ENCODE data around the gene MSH3.
"Not testable (repeated sequence)": the region's sequence is repeated elsewhere in the genome, so short reads cannot be mapped to it uniquely, and the experiment has no call there.

The MSH3 gene

DNA sequence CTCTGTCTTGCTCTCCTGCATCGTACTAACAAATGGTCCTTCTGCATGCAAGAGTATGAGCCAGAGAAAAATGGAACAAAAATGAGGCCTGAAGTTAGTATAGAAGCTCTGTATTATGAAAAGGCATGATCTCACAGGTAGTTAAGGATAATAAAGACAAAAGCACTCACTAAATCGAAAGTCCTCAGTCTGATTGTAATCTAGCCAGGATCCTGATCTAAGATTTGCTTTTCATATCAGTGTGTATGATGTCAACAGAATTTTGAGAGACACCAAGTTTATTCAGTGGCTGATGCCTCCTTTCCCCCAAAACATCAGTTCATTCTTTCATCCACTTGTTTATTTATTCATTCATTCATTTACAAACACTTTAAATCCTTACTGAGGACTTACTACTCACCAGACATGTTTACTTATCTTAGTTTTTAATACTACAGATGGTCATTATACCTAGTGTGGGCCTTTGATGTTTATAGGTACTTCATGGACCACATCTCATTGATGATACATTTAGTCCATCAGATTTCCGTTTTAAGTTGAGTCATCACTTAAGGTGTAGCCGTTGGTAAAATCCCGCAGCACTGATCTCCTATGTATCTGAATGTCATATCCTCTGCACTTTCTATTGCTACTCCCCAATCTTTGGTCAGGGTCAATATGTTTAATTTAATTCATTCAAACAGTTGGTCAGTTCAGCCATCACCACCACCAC lies 105.6 kb downstream of the MSH3 start:
- DNase-seq, result no peak

GRCh38 chr5:80760680-80761079 lies 106.2 kb downstream of the MSH3 start:
- DNase-seq, result no peak

DNA sequence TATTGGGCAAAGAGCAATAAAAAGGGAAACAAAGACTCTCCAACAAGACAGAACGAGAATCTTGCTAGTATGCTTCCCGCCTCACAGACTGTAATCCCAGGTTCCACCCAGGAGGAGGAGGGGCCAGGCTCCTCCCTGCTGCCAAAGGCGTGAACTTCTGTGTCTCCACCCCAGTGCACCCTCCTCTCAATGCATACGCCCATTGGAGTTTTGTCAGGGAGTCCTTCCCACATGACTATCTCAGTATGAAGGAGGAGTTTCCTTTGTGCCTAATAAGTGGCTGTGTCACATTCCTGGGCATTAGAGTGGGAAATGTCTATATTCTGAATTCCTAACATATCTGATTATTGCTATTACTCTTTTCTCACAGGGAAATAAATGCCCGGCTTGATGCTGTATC lies 106.7 kb downstream of the MSH3 start:
- no peak for DNase-seq

DNA sequence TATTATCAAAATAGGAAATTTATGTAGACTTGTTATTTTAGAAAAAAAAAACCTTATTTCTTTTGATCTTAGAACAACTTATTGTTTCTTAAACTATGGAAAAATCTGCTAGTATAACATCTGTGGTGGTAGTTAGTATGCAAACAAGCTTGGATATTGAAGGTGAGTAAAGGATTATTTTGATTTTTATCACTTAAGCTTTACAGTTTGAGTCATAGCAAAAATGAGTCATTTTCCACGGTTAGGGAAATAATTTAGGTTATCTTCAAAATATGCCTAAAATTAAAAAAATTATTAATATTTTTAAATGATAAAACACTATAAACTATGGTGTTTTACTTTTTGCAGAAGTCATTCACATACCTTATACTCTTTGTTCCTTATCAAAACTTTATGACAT lies 107.5 kb downstream of the MSH3 start:
- DNase-seq, result no peak

GRCh38 chr5:80762573-80762972 lies 108.1 kb downstream of the MSH3 start:
- DNase-seq, result no peak

GRCh38 chr5:80763211-80763610 lies 108.8 kb downstream of the MSH3 start:
- DNase-seq, result no peak

DNA sequence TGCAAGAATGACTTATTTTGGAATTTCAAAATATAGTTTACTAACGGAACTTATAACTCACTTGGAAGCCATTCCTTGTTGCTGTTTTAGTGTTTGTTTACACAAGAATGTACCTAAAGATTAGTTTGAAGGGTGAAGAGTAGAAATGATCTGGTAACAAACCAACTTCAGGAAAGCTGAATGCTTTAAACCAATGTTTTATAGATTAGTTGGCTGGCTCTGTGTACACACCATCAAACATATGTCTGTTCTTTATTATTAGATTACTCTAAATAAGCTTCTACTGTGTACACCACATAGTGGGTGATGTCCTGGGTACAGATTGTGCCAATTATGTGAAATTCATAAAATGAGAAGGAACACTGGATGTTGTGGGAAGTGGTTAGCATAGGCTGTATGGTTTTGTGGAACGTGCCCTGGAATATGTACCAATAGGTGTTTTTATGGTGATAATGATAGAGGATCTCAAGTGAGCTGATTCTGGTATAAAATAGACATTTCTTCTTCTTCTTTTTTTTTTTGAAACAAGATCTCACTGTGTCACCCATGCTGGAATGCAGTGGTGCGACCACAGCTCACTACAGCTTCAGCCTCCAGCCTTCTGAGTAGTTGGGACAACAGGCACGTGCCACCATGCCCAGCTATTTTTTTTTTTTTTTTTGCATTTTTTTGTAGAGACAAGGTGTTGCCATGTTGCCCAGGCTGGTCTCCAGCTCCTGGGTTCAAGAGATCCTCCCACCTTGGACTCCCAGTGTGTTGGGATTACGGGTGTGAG lies 109.6 kb downstream of the MSH3 start:
- no peak for DNase-seq

DNA sequence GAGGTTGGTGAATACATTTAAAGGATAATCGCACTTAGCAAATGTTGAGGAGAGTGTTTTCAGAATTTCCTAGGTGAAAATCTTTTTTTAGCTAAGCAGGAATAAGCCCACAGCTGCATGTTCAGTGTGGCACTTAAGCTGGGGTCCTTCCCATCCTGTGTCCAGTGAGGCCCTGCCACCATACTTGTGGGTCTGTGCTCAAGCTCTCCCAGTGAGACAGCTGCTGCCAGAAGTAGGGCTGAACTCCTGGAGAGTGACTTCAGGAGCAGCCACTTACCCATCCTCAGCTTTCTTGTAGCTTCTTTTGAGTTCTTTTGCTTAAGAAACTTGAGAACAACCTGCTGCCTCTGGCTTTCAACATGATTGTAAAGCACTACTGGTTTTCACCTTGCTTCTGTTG lies 110.3 kb downstream of the MSH3 start:
- no peak for DNase-seq

DNA sequence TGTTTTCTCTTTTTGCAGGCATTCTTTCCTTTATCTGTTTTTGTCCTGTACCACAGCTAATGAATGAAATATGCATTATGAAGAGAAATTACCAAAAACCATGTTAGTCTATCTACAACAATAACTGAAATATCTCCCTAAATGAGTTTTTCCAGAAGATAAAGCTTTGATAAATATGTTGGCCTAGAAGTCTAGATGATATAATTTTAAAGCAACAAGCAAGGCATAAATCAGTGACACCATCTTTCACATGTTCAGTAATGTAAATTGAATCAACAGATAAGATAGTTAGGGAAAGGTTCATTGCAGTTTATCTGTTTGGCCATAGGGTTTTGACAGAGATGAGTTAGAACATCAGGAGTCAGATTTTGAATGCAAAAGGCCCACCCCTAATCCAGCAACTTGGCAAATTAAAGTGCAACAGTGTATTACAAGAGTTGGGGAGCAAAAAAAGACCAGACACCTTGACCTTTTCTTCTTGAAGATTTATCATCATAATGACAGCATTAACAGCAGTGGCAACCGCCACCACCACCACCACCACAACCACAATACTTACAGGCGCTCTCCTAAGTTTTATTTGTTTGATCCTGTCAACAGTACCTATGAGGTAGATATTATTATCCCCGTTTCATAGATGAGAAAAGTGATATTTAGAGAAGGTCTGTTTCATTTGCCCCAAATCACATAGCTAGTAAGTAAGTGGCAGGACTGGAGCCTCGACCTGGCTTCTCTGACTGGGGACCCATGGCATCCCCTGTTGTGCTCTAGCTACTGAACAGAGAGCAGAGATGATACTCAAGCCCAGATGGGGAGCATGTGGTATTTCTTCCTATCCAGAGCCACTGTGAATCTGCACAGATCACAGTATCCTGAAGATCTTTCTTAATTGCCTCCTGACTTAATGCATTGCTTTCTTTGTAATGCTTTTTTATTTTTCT lies 123.2 kb downstream of the MSH3 start:
- DNase-seq, result no peak

GRCh38 chr5:80780024-80780423 lies 125.6 kb downstream of the MSH3 start:
- DNase-seq, result no peak

DNA sequence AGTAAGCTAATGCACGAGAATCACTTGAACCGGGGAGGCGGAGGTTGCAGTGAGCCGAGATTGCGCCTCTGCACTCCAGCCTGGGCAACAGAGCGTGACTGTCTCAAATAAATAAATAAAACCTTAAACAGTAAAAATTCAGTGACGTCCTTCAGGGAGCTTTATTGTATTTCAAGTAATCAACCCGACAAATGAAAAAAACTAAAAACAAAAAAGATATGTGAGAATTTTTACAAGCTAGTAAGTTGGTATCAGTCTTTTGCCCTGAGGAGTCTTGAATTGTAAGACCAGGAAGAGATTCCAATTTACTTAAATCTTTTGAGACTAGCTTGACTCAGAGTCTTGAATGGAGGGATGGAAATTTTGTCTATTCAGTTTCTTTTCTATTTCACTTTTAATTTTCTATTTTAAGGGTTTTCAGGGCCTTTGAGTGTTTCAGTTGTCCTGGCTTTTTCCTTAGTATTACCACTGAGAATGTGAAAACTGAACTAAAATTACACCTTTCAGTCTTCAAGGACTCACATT lies 126.4 kb downstream of the MSH3 start:
- no peak for DNase-seq

DNA sequence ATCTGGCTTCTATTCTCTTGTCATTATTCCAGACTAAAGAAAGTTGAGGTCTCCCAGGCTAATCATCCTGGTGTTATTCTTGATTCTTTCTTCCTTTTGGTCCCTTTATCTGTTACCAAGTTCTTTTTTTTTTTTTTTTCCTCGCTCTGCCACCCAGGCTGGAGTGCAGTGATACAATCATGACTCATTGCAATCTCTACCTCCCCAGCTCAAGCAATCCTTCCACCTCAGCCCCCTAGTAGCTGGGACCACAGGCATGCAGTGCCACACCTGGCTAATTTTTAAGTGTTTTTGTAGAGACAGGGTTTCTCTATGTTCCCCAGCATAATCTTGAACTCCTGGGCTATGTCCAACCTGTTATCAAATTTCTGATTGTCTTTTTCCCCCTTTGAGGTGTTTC lies 126.9 kb downstream of the MSH3 start:
- DNase-seq, result no peak

DNA sequence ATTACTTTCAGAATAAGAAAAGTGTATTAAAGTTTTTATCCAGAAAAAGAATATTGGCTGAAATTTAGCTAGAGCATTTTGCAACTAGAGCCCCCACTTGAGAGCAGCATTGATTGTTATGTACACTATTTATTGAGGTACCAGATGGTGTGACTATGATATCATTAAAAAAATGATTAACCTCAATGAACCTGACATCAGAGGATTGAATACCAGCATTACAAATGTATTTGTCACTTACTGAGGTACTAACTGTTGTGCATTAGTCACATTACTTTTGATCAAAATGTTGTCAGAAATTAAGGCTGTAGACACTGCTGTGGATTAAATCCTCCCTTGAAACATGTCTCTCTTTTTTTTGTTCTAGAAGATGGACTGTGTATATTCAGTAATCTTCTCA lies 128.2 kb downstream of the MSH3 start:
- no peak for DNase-seq

DNA sequence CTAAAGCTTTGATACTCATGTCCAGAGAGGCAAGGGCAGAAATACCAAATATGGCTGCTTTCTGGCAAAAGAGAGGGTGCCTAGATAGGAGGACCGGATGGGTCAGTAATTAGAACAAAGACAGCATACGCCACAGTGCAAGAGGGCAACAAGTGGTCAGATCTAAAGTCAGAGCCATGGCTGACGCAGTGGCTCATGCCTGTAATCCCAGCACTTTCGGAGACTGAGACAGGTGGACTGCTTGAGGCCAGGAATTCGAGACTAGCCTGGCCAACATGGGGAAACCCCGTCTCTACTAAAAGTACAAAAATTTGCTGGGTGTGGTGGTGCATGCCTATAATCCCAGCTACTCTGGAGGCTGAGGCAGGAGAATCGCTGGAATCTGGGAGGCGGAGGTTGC lies 129.3 kb downstream of the MSH3 start:
- not testable (repeated sequence) for DNase-seq

- no peak for DNase-seq
Observed at GRCh38 chr5:80784451-80784850, 130.0 kb downstream of the MSH3 start.

- DNase-seq, result not testable (repeated sequence)
Observed at GRCh38 chr5:80789319-80790016, 135.0 kb downstream of the MSH3 start.

GRCh38 chr5:80790698-80791097 lies 136.2 kb downstream of the MSH3 start:
- DNase-seq, result no peak

DNA sequence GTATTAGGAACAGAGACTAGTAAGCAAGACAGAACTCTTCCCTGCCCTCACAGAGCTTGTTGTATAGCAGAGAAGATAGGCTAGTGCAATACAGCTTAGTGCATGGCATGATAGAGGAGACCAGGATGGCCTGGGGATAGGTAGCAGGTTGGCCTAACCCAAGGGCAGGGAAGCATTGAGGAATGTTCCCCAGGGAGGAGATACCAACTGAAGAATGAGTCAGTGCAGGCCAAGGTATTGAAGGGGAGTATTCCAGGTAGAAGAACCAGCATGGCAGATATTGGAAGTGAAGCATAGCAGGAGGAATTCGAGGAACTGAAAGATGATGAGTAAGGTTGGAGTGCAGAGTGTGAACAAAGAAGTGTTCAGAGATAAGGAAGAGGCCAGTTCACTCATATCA lies 138.9 kb downstream of the MSH3 start:
- DNase-seq, result no peak

DNA sequence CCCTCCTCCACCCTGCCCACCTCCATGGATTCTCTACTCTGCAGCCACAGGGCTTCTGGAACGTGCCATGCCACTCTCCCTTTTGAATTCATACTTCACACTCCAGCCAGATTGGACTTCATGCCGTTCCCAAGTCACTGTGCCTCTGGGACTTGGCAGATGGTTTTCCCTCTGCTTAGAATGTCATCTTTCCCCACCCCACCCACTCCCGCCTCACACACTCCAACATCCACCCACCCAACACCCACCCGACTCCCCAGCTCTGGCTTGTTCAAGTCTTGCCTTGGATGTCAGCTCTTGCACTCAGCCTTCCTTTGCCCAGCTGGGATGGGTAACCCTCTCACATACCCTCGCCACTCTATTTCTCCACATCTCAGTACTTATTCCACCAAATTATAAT lies 142.4 kb downstream of the MSH3 start:
- no peak for DNase-seq

DNA sequence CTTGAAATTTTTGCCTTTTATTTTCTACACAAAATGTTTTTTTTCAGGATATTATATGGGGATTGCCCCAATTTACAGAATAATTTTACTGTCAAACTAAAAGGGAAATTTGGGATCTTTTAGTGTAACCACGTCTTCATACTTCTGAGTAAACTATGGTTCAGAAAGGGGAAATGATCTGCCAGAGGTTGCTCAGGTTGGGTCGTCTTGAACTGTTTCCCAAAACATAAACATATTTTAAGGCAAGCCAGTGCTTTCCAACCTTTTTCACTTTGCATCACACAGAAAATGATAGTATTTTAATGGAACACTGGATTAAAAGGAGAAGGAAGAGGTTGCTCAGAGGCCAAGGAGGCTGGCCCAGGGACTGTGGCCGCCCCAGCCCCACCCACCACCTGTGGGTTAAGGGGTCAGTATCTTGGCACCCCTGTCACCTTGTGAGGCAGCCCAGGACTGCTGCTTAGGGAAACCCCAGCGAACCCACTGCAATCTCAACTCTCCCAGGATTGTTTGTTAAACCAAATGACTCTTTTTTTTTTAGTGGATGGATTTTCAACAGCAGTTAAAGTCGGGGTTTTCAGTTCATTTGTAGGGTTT lies 143.1 kb downstream of the MSH3 start:
- no peak for DNase-seq

GRCh38 chr5:80798166-80798565 lies 143.7 kb downstream of the MSH3 start:
- DNase-seq, result no peak

DNA sequence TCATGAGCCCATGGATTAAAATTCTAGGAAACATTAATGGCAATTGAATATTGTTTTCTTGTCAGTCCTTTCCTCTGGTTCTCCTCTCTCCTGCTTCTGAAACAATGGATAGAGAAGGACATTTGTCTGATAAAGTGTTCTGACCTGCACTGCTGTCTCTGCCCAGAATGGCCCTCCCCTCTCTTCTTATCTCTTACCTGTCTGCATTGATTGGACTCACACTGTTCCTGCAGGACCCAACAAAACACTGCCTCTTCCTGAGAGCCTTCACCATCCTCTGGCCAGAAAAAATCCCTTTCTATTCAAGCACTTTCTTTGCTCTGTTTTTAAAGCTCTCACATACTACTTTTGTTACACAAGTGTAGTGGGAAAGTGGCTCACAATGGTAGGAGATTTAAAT lies 144.2 kb downstream of the MSH3 start:
- DNase-seq, result no peak

All from suppressor macrophage treated with lipopolysaccharide for 1 hour (primary cell).